Ovary (tissue), 9 donors: Measurements from ENCODE around the gene GPD1L. TPM values are rescaled to one million over a fixed set of nuclear protein-coding genes. Genes with fewer than 3 reads are reported as not detected.

Experiments used
- DNase-seq, 5 donors: peaks; one replicate each; pipeline ENCODE4 v3.0.0-alpha.2; 2019 to 2020
- H3K27ac ChIP-seq, 2 donors: fragments of 200-600 bp; one replicate each; pipeline versions ENCODE4 v1.5.1 to v1.8.0; 2019 to 2022
- H3K27me3 ChIP-seq: fragments of 200-600 bp; one replicate; pipeline ENCODE4 v1.8.0; 2022
- H3K36me3 ChIP-seq: fragments of 200-600 bp; sonication (generic); one replicate; pipeline ENCODE4 v1.5.1; 2019
- H3K4me1 ChIP-seq: one replicate; pipeline ENCODE4 v1.8.1; 2013; ENCODE audit warnings: mild to moderate bottlenecking, moderate library complexity; ENCODE audit not compliant: insufficient read depth
- H3K4me3 ChIP-seq: fragments of 200-600 bp; sonication (generic); one replicate; pipeline ENCODE4 v1.5.1; 2017
- H3K9me3 ChIP-seq, 2 donors: fragments of 200-600 bp in 1 of 2; sonication (generic) in 1 of 2; one replicate each; pipeline versions ENCODE4 v1.5.1 to v1.8.1; 2013 to 2019; ENCODE audit warnings: mild to moderate bottlenecking in 1 of 2, moderate library complexity in 1 of 2
- EP300 ChIP-seq: sonication (generic); formaldehyde crosslinking; IDR thresholded peaks from one replicate; pipeline ENCODE4 v1.6.1; 2017; ENCODE audit warnings: antibody characterized with exemption
- POLR2A ChIP-seq: fragments of 450-650 bp; IDR thresholded peaks from one replicate; pipeline ENCODE4 v1.6.1; 2017; ENCODE audit warnings: antibody characterized with exemption, mild to moderate bottlenecking, moderate library complexity
- WGBS, 3 donors: extraction: QIAGEN DNeasy Blood & Tissue Kit in 1 of 3; methylation state at CpG; one replicate each; pipeline versions ENCODE4 v1.1.5 to v1.1.7; 2013 to 2017; 5-methylcytosine and 5-hydroxymethylcytosine counted together
- intact Hi-C, 4 donors: fragments of 100-400 bp; cut with DNase I; formaldehyde crosslinking; loops; one replicate each; pipeline versions ENCODE4 v1.11.0 to v1.15.1; 2022 to 2023
- polyA plus RNA-seq, 2 donors: library from polyadenylated mRNA; stranded (reverse); fragments of 200-250 nt in 1 of 2; fragments of 350-450 nt in 1 of 2; fragmentation: Illumina TruSeq in 1 of 2; extraction: RNeasy Lipid Tissue Mini Kit (QIAGEN cat#74804) in 1 of 2; gene quantifications; one replicate each; pipeline ENCODE4 v1.2.3, GENCODE V29; 2013 to 2014
- total RNA-seq, 7 donors: library from RNA; depleted of rRNA in 2 of 7; stranded (reverse); fragments of >200 nt in 2 of 7; fragmentation: NEBNext Ultra II Directional in 3 of 7; extraction: Animal tissue kit (Norgen Biotek cat#: 25700) in 3 of 7; gene quantifications; one replicate each; pipeline versions ENCODE4 v1.1.0 to v1.2.4, GENCODE V29; 2016 to 2023
- TF ChIP-seq, protein P1 (sequence below), 3 donors: fragments of 450-650 bp in 2 of 3; fragments of 200-600 bp in 1 of 3; IDR thresholded peaks; one replicate each; pipeline versions ENCODE4 v1.5.1 to v1.8.0; 2016 to 2022; ENCODE audit warnings: antibody characterized with exemption in 3 of 3, mild to moderate bottlenecking in 1 of 3
- donor health status: DM: no; HTN: no; CAD: no; lungs with moderate emphysema.
- donor health status: DM: no; HTN: no; CAD: no.
- donor health status: Bipolar disorder and iron deficiency.
- donor health status: DM: yes; HTN: yes; CAD: no.
- donor health status: DM: no; HTN: no; CAD: no.
- donor health status: DM: yes; HTN: yes; CAD: no.

GPD1L gene
- total and polyA plus RNA-seq, 9 donors, result 14.4 to 38.4 (median 29.4) TPM

- no peaks in the 10 kb centered on the region for H3K36me3 ChIP-seq
- DNase-seq, result no peak
- intact Hi-C loops, result no loop called here
- 85 to 92% (median 87%) methylated on average over 5 of the region's 5 CpGs for WGBS, 3 donors
- H3K9me3 ChIP-seq, result peaks cover 0 to 2% of the 10 kb centered on the region in 2 donors
- TF ChIP-seq EP300, result no peak
- TF ChIP-seq, protein P1, sequence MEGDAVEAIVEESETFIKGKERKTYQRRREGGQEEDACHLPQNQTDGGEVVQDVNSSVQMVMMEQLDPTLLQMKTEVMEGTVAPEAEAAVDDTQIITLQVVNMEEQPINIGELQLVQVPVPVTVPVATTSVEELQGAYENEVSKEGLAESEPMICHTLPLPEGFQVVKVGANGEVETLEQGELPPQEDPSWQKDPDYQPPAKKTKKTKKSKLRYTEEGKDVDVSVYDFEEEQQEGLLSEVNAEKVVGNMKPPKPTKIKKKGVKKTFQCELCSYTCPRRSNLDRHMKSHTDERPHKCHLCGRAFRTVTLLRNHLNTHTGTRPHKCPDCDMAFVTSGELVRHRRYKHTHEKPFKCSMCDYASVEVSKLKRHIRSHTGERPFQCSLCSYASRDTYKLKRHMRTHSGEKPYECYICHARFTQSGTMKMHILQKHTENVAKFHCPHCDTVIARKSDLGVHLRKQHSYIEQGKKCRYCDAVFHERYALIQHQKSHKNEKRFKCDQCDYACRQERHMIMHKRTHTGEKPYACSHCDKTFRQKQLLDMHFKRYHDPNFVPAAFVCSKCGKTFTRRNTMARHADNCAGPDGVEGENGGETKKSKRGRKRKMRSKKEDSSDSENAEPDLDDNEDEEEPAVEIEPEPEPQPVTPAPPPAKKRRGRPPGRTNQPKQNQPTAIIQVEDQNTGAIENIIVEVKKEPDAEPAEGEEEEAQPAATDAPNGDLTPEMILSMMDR (IDR thresholded peaks at IDR 0.05), result no peak
- TF ChIP-seq POLR2A, result no peak
- H3K27me3 ChIP-seq, result no peaks in the 10 kb centered on the region
- no peak overlapping the region for H3K4me3 ChIP-seq
- no peak overlapping the region for H3K27ac ChIP-seq
- H3K4me1 ChIP-seq, result no peaks in the 10 kb centered on the region
These were observed 6.0 kb upstream of the GPD1L start for GRCh38 chr3:32100465-32100864.

DNA sequence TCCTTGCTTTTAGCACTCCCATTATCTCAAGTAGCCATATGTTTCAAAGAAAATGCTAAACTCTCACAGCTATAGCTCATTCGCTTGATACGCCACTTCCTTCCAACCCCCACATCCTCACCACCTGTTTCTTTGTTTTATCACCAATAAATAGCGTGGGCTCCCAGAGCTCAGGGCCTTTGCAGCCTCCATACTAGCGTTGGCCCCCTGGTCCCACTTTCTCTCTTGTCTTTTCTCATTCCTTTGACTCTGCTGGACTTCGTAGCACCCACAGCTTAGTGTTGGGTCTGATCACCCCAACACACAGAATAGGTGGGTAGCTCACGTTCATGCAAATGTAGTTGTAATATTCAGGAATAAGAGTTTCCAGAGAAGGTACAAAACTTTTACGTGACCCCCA lies 4.1 kb upstream of the GPD1L start:
- intact Hi-C loops, result no loop called here
- no peaks in the 10 kb centered on the region for H3K36me3 ChIP-seq
- no peaks in the 10 kb centered on the region for H3K4me1 ChIP-seq
- H3K27ac ChIP-seq, result no peak overlapping the region
- TF ChIP-seq, protein P1 (IDR thresholded peaks at IDR 0.05), result no peak
- TF ChIP-seq POLR2A (no peak), EP300 (no peak)
- no peak overlapping the region for H3K4me3 ChIP-seq
- DNase-seq, result no peak
- H3K9me3 ChIP-seq, result peaks cover 0 to 2% of the 10 kb centered on the region in 2 donors
- H3K27me3 ChIP-seq, result no peaks in the 10 kb centered on the region
- 93 to 97% (median 96%) methylated on average over 7 of the region's 7 CpGs for WGBS, 3 donors

GRCh38 chr3:32104492-32104891 lies 1.9 kb upstream of the GPD1L start:
- H3K36me3 ChIP-seq, result no peaks in the 10 kb centered on the region
- no peak overlapping the region for H3K4me3 ChIP-seq
- 94 to 97% (median 96%) methylated on average over 4 of the region's 4 CpGs for WGBS, 3 donors
- no peaks in the 10 kb centered on the region for H3K27me3 ChIP-seq
- intact Hi-C loops, result no loop called here
- no peak overlapping the region for H3K27ac ChIP-seq
- TF ChIP-seq, protein P1 (IDR thresholded peaks at IDR 0.05), result no peak
- TF ChIP-seq POLR2A, result no peak
- no peak for TF ChIP-seq EP300
- no peak for DNase-seq
- H3K4me1 ChIP-seq, result peaks cover 3% of the 10 kb centered on the region
- peaks cover 0 to 2% of the 10 kb centered on the region in 2 donors for H3K9me3 ChIP-seq

GRCh38 chr3:32105291-32106131 lies 909 bp upstream of the GPD1L start:
- WGBS, 3 donors, result 94 to 98% (median 95%) methylated on average over 7 of the region's 7 CpGs
- intact Hi-C loops, result no loop called here
- H3K27me3 ChIP-seq, result no peaks in the 10 kb centered on the region

More at GRCh38 chr3:32105291-32106131, 909 bp upstream of the GPD1L start:
- H3K4me3 ChIP-seq, result peak overlapping the region; percentile 91
- H3K36me3 ChIP-seq, result no peaks in the 10 kb centered on the region
- DNase-seq, result no peak
- H3K4me1 ChIP-seq, result peaks cover 5% of the 10 kb centered on the region
- TF ChIP-seq POLR2A (no peak), EP300 (no peak)
- TF ChIP-seq, protein P1 (IDR thresholded peaks at IDR 0.05), result no peak
- H3K27ac ChIP-seq, result peak overlapping the region; percentile 27 to 61
- peaks cover 0 to 2% of the 10 kb centered on the region in 2 donors for H3K9me3 ChIP-seq
